ENCODE measurements around the gene B4GALNT4.

Gene B4GALNT4

GRCh38 chr11:403021-403760 lies 33.9 kb downstream of the B4GALNT4 start:
- no peak for TF ChIP-seq GATA3 (IDR thresholded peaks at IDR 0.05; ENCODE audit: low read depth, low read length)
- no peak for TF ChIP-seq GATA2 (IDR thresholded peaks at IDR 0.05; ENCODE audit: low read depth, low read length)

GRCh38 chr11:403761-404431 lies 34.6 kb downstream of the B4GALNT4 start:
- TF ChIP-seq GATA2 (IDR thresholded peaks at IDR 0.05; ENCODE audit: low read depth, low read length) (no peak), GATA3 (IDR thresholded peaks at IDR 0.05; ENCODE audit: low read depth, low read length) (no peak)

- no peak for TF ChIP-seq GATA2 (IDR thresholded peaks at IDR 0.05; ENCODE audit: low read depth, low read length)
Measured at GRCh38 chr11:404551-405264, 35.4 kb downstream of the B4GALNT4 start.

GRCh38 chr11:405323-405953 lies 36.1 kb downstream of the B4GALNT4 start:
- TF ChIP-seq GATA3 (IDR thresholded peaks at IDR 0.05; ENCODE audit: low read depth, low read length) (no peak), GATA2 (IDR thresholded peaks at IDR 0.05; ENCODE audit: low read depth, low read length) (no peak)

- no peak for TF ChIP-seq GATA2 (IDR thresholded peaks at IDR 0.05; ENCODE audit: low read depth, low read length)
- TF ChIP-seq GATA3 (IDR thresholded peaks at IDR 0.05; ENCODE audit: low read depth, low read length): no peak
Measured at GRCh38 chr11:405954-406795, 36.9 kb downstream of the B4GALNT4 start.

GRCh38 chr11:406796-407650 lies 37.7 kb downstream of the B4GALNT4 start:
- TF ChIP-seq GATA2 (IDR thresholded peaks at IDR 0.05; ENCODE audit: low read depth, low read length) (no peak), GATA3 (IDR thresholded peaks at IDR 0.05; ENCODE audit: low read depth, low read length) (no peak)

- TF ChIP-seq GATA3 (IDR thresholded peaks at IDR 0.05; ENCODE audit: low read depth, low read length) (no peak), GATA2 (IDR thresholded peaks at IDR 0.05; ENCODE audit: low read depth, low read length) (no peak)
Measured at GRCh38 chr11:407651-408123, 38.4 kb downstream of the B4GALNT4 start.

GRCh38 chr11:408154-409007 lies 39.1 kb downstream of the B4GALNT4 start:
- TF ChIP-seq GATA3 (IDR thresholded peaks at IDR 0.05; ENCODE audit: low read depth, low read length): no peak
- no peak for TF ChIP-seq GATA2 (IDR thresholded peaks at IDR 0.05; ENCODE audit: low read depth, low read length)

GRCh38 chr11:409008-409599 lies 39.8 kb downstream of the B4GALNT4 start:
- no peak for TF ChIP-seq GATA2 (IDR thresholded peaks at IDR 0.05; ENCODE audit: low read depth, low read length)
- no peak for TF ChIP-seq GATA3 (IDR thresholded peaks at IDR 0.05; ENCODE audit: low read depth, low read length)

GRCh38 chr11:409600-410483 lies 40.5 kb downstream of the B4GALNT4 start:
- no peak for TF ChIP-seq GATA3 (IDR thresholded peaks at IDR 0.05; ENCODE audit: low read depth, low read length)
- TF ChIP-seq GATA2 (IDR thresholded peaks at IDR 0.05; ENCODE audit: low read depth, low read length): no peak

Data from SH-SY5Y (cell line).